Astrocyte (in vitro differentiated cells and primary cell): Measurements from ENCODE around the gene OSER1. TPM values are rescaled to one million over a fixed set of nuclear protein-coding genes. Genes with fewer than 3 reads are reported as not detected.

Experiments used
- DNase-seq: peaks from one replicate; pipeline ENCODE4 v3.0.0-alpha.2; 2010; ENCODE audit warnings: low read depth
- FAIRE-seq: peaks from 2 replicates; lab custom pipeline; 2011; peaks lifted over from hg19 to GRCh38; lab: Jason Lieb, UNC
- H2AFZ ChIP-seq: 2 replicates; pipeline ENCODE4 v1.6.0; 2012; ENCODE audit warnings: low read depth, low read length, inconsistent platforms
- H3K27ac ChIP-seq: 2 replicates; pipeline ENCODE4 v1.5.1; 2011; ENCODE audit warnings: low read depth, low read length, inconsistent platforms
- H3K27me3 ChIP-seq: 2 replicates; pipeline ENCODE4 v1.6.0; 2011; ENCODE audit warnings: low read length, inconsistent platforms; ENCODE audit not compliant: insufficient read depth
- H3K36me3 ChIP-seq: 2 replicates; pipeline ENCODE4 v1.5.1; 2011; ENCODE audit warnings: low read length, inconsistent platforms; ENCODE audit not compliant: insufficient read depth
- H3K4me1 ChIP-seq: 2 replicates; pipeline ENCODE4 v1.5.1; 2011; ENCODE audit warnings: low read length, inconsistent platforms; ENCODE audit not compliant: insufficient read depth
- H3K4me2 ChIP-seq: 2 replicates; pipeline ENCODE4 v1.6.0; 2012; ENCODE audit warnings: low read length, inconsistent platforms
- H3K4me3 ChIP-seq: 2 replicates; pipeline ENCODE4 v1.5.1; 2011; ENCODE audit warnings: low read depth, mild to moderate bottlenecking, low read length, inconsistent platforms; ENCODE audit not compliant: insufficient read depth
- H3K79me2 ChIP-seq: 2 replicates; pipeline ENCODE4 v1.6.0; 2012; ENCODE audit warnings: mild to moderate bottlenecking, low read length, inconsistent platforms; ENCODE audit not compliant: insufficient read depth
- H3K9ac ChIP-seq: 2 replicates; pipeline ENCODE4 v1.6.0; 2012; ENCODE audit warnings: mild to moderate bottlenecking, low read length, inconsistent platforms
- H3K9me3 ChIP-seq: 2 replicates; pipeline ENCODE4 v1.5.1; 2012; ENCODE audit warnings: low read depth, mild to moderate bottlenecking, low read length, inconsistent platforms; ENCODE audit not compliant: insufficient read depth
- H4K20me1 ChIP-seq: 2 replicates; pipeline ENCODE4 v1.6.0; 2012; ENCODE audit warnings: low read length, inconsistent platforms; ENCODE audit not compliant: insufficient read depth
- H3K27ac Mint-ChIP-seq: one replicate; pipeline ENCODE4 v1.8.0; 2021; ENCODE audit warnings: mild to moderate bottlenecking, mixed read lengths; ENCODE audit not compliant: unreplicated experiment
- H3K27me3 Mint-ChIP-seq: one replicate; pipeline ENCODE4 v1.8.0; 2021; ENCODE audit warnings: low read depth, mixed read lengths; ENCODE audit not compliant: unreplicated experiment
- H3K36me3 Mint-ChIP-seq: one replicate; pipeline ENCODE4 v1.8.0; 2021; ENCODE audit warnings: low read depth, mixed read lengths; ENCODE audit not compliant: unreplicated experiment
- H3K4me1 Mint-ChIP-seq: one replicate; pipeline ENCODE4 v1.8.0; 2021; ENCODE audit warnings: low read depth, mixed read lengths; ENCODE audit not compliant: unreplicated experiment
- H3K4me3 Mint-ChIP-seq: one replicate; pipeline ENCODE4 v1.8.0; 2021; ENCODE audit warnings: mild to moderate bottlenecking, moderate library complexity, mixed read lengths; ENCODE audit not compliant: unreplicated experiment
- H3K9me3 Mint-ChIP-seq: one replicate; pipeline ENCODE4 v1.8.0; 2021; ENCODE audit warnings: mild to moderate bottlenecking, mixed read lengths; ENCODE audit not compliant: unreplicated experiment
- EZH2 ChIP-seq: IDR thresholded peaks from 2 replicates; pipeline ENCODE4 v1.6.1; 2012; ENCODE audit warnings: mild to moderate bottlenecking, low read length, inconsistent platforms; ENCODE audit not compliant: insufficient read depth
- total RNA-seq: library from RNA; stranded (reverse); gene quantifications from 2 replicates; pipeline ENCODE4 v1.2.1, GENCODE V29; 2021
- TF ChIP-seq, protein P1 (sequence below): IDR thresholded peaks from 2 replicates; pipeline ENCODE4 v1.5.1; 2011; ENCODE audit warnings: low read depth, mild to moderate bottlenecking, inconsistent platforms, low read length, moderate library complexity; ENCODE audit not compliant: insufficient read depth

The OSER1 gene
- total RNA-seq, 1 donor from 2014 or later: 30.9 TPM

DNA sequence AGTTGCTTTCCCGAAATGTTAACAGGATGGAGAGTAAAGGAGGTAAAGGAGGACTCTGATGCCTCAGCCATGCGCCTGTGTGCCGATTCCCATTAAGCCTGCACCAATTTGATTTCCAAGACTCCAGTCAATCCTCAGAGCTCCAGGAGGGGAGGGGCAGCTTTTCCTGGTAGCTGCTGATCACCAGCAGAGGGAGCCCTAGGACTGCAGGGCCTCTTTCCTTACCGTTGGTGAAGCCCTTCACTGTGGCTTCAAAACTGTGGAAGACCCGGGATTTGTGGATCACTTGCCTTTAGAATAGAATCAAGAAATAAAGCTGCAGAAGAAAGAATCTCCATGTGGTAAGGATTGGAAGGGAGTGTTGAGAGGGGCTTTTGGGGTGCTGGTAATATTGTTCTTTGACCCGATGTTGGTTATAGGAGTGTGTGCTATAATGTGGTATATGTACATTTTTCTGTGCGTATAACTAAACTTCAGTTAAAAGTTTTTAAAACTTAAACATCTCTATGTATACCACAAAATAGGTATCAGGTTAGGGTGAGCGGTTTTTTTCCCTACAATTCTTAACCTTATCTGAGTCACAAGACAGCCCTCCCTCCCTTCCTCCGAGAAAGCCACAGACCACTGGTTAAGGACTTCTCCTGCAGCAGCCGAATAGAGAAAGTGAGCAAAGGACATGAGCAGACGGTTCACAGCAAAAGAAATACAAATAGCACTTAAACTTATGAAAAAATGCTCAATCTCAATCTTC is 6.9 kb upstream of the OSER1 start:
- no peak overlapping the region for H3K4me3 Mint-ChIP-seq
- no peak overlapping the region for H3K4me3 ChIP-seq
- no peak overlapping the region for H2AFZ ChIP-seq
- no peaks in the 10 kb centered on the region for H3K79me2 ChIP-seq
- peaks cover 27% of the 10 kb centered on the region for H3K4me1 Mint-ChIP-seq
- H3K27me3 ChIP-seq: no peaks in the 10 kb centered on the region
- H3K9me3 ChIP-seq: no peaks in the 10 kb centered on the region
- no peak for FAIRE-seq
- H3K36me3 ChIP-seq: no peaks in the 10 kb centered on the region
- H3K9me3 Mint-ChIP-seq: no peaks in the 10 kb centered on the region
- no peaks in the 10 kb centered on the region for H3K36me3 Mint-ChIP-seq
- no peaks in the 10 kb centered on the region for H3K4me1 ChIP-seq
- no peak overlapping the region for H3K9ac ChIP-seq
- H3K27ac Mint-ChIP-seq: no peak overlapping the region
- H3K27me3 Mint-ChIP-seq: no peaks in the 10 kb centered on the region
- H3K27ac ChIP-seq: no peak overlapping the region
- TF ChIP-seq EZH2: no peak
- TF ChIP-seq, protein P1, sequence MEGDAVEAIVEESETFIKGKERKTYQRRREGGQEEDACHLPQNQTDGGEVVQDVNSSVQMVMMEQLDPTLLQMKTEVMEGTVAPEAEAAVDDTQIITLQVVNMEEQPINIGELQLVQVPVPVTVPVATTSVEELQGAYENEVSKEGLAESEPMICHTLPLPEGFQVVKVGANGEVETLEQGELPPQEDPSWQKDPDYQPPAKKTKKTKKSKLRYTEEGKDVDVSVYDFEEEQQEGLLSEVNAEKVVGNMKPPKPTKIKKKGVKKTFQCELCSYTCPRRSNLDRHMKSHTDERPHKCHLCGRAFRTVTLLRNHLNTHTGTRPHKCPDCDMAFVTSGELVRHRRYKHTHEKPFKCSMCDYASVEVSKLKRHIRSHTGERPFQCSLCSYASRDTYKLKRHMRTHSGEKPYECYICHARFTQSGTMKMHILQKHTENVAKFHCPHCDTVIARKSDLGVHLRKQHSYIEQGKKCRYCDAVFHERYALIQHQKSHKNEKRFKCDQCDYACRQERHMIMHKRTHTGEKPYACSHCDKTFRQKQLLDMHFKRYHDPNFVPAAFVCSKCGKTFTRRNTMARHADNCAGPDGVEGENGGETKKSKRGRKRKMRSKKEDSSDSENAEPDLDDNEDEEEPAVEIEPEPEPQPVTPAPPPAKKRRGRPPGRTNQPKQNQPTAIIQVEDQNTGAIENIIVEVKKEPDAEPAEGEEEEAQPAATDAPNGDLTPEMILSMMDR: peak; percentile 95
- H4K20me1 ChIP-seq: no peaks in the 10 kb centered on the region
- DNase-seq: peak; percentile 22
- H3K4me2 ChIP-seq: no peak overlapping the region

DNA sequence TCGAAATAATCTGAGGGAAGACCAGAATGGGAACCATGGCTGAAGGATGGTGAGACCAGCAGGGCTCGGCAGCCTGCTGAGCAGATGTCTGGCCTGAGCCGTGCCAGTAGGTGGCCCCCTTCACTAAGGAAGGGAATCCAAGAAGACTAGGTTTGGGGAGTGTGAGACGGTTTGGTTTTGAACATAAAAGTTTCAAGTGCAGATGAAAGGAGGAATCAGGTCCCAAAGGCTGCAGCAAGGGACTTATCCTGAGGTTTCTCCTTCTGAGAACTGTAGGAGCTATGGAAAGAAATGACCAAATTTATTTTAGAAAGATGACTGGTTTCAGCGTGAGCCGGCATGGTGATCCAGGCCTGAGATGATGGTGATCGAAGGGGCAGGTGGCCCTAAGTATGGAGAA is 4.6 kb upstream of the OSER1 start:
- Histone ChIP-seq H3K9me3 (no peaks in the 10 kb centered on the region), H3K79me2 (peaks cover 4% of the 10 kb centered on the region), H3K4me3 (no peak overlapping the region), H3K36me3 (no peaks in the 10 kb centered on the region), H3K4me1 (peaks cover 7% of the 10 kb centered on the region), H3K4me2 (no peak overlapping the region), H3K27ac (no peak overlapping the region), H2AFZ (no peak overlapping the region), H4K20me1 (peaks cover 1% of the 10 kb centered on the region), H3K27me3 (no peaks in the 10 kb centered on the region), H3K9ac (no peak overlapping the region)
- Mint-ChIP-seq H3K36me3 (no peaks in the 10 kb centered on the region), H3K27ac (peak overlapping the region; percentile 2), H3K4me1 (peaks cover 31% of the 10 kb centered on the region), H3K27me3 (no peaks in the 10 kb centered on the region), H3K4me3 (no peak overlapping the region), H3K9me3 (no peaks in the 10 kb centered on the region)
- TF ChIP-seq EZH2: no peak
- TF ChIP-seq, protein P1: peak; percentile 81
- no peak for FAIRE-seq
- DNase-seq: peak; percentile 17

DNA sequence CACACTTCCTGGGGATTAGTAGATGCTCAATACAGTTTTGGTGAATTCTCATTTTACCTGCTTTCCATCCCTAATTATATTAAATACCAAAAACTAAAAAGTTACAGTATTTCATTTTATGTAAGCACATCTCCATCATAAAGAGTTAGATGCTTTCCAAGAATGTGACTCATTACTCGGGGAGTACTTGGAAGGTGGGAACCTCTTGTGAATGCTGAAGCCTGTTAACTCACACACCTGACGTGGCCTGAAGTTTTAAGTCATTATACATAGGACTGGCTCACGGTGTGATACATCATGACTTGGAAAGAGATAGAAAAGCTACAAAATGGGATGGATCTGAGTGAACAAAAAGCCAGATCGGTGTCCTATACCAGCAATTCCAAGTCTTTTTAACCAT is 2.2 kb upstream of the OSER1 start:
- H3K4me1 ChIP-seq: peaks cover 20% of the 10 kb centered on the region
- no peaks in the 10 kb centered on the region for H3K9me3 ChIP-seq
- H3K27me3 ChIP-seq: no peaks in the 10 kb centered on the region
- TF ChIP-seq EZH2: no peak
- TF ChIP-seq, protein P1: no peak
- H3K4me3 ChIP-seq: no peak overlapping the region
- no peaks in the 10 kb centered on the region for H3K36me3 ChIP-seq
- no peak overlapping the region for H2AFZ ChIP-seq
- no peaks in the 10 kb centered on the region for H3K36me3 Mint-ChIP-seq
- peak; percentile 25 for DNase-seq
- peaks cover 23% of the 10 kb centered on the region for H4K20me1 ChIP-seq
- peaks cover 21% of the 10 kb centered on the region for H3K4me1 Mint-ChIP-seq
- H3K27ac Mint-ChIP-seq: no peak overlapping the region
- H3K79me2 ChIP-seq: peaks cover 27% of the 10 kb centered on the region
- no peak for FAIRE-seq
- no peak overlapping the region for H3K4me2 ChIP-seq
- no peak overlapping the region for H3K9ac ChIP-seq
- no peaks in the 10 kb centered on the region for H3K9me3 Mint-ChIP-seq
- H3K4me3 Mint-ChIP-seq: no peak overlapping the region
- H3K27ac ChIP-seq: no peak overlapping the region
- no peaks in the 10 kb centered on the region for H3K27me3 Mint-ChIP-seq
